NAMALWA (cell line): ENCODE data around the gene AKT2.
"Not testable (repeated sequence)": the region's sequence is repeated elsewhere in the genome, so short reads cannot be mapped to it uniquely, and the experiment has no call there.

ENCODE experiments used
- DNase-seq: peaks from one replicate; pipeline ENCODE4 v3.0.0-alpha.2; 2015; ENCODE audit warnings: low spot score

Gene AKT2

DNA sequence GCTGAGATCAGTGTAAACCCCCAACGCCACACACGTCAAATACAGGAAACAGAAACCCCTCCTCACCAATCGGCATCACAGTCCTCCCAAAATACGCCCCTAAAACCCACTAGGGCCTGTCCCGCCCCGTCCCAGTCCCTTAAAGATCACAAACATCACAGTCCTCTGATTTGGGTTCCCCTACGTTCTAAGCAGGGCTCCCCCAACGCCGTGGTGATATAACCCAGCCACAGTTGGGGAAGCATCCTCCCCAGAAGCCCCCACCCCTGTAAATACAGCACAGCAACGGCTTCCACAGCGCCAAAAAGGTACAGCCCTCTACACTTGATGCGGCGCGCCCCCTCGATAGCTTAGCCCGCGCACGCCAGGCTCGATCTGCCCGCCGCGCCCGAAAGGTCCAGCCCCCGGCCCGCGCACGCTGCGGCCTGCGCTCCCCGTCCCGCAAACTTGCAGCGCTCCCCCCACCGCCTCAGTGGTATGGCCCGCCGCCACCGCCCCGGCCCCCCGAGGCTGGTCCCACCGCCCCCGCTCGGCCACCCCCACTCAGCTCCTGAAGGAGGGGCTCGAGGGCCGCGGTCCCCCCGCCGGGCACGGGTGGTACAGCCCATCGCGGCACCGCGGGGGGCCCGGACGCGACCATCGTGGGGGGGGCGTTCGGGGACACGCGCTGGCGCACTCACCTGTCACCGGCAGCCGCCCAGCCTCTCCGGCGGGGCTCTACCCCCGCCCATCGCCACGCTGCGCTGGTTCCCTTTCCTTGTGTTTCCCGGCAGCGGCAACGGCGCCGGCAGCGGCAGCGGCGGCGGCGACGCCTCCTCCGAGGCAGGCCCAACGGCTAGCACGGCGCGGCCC is at the start of gene AKT2:
AKT2 (minus strand) TSS at position 845 of the 852 bp plus-strand sequence. CDS start 20,078 bp downstream, outside the sequence.
- peak; percentile 79 for DNase-seq

DNA sequence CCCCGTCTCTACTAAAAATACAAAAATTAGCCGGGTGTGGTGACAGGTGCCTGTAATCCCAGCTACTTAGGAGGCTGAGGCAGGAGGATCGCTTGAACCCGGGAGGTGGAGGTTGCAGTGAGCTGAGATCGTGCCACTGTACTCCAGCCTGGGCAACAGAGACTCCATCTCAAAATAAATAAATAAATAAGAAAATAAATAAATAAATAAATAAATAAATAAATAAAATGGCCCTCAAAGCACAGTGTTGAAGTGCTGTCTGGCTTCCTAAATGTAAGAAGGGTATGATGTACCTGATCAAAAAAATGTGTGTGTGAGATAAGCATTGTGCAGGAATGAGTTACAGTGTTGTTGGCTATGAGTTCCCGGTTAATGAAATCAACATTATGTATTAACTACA is 47.9 kb upstream of the AKT2 start:
- DNase-seq = not testable (repeated sequence)

DNA sequence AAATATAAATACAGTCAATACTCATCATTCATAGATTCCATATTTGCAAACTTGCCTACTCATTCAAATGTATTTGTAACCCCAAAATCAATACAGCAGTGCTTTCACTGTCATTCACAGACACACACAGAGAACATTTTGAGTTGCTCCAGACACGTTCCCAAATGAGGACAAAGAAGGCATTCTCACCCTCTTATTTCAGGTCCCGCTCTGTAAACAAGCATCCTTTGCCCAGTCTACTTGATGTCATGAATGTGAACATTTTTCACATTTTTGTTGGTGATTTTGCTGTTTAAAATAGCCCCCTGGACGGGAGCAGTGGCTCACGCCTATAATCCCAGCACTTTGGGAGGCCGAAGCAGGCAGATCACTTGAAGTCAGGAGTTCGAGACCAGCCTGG is 47.5 kb upstream of the AKT2 start:
- DNase-seq = no peak

DNA sequence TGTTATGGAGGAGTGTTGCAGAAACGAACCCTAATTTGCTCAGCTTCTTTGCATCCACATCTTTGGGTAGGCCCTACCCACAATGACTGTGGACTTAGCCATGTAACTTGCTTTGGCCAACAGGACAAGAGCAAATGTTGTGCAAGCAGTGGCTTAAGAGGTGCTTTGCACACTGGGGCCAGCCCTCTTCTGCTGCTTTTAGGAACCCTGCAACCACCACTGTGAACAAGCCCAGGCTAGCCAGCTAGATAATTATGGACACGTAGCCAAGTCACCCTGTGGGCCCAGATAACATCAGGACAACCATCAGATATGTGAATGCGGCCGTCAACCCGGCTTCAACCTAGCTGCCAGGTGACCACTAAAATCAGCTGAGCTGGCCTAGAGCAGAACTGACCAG is 45.9 kb upstream of the AKT2 start:
- DNase-seq = no peak

DNA sequence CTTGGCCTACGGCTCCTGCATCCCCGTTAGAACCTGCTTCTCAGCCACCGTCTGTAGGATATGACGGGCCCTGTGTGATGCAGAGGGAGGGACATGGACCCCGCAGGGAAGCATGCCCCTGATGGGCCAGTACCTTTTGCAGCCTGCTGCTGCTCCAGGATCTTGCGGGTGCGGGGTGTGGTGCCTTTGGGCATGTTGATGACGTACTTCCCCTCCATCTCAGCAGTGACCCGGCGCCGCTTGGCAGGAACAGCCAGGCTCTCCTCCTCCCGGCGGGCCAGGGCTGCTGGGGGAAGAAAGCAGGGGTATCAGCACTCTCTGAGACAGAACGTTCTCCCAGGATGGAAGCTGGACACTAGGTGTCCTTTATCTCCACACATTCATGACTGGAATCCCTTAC is 41.1 kb upstream of the AKT2 start:
- no peak for DNase-seq

DNA sequence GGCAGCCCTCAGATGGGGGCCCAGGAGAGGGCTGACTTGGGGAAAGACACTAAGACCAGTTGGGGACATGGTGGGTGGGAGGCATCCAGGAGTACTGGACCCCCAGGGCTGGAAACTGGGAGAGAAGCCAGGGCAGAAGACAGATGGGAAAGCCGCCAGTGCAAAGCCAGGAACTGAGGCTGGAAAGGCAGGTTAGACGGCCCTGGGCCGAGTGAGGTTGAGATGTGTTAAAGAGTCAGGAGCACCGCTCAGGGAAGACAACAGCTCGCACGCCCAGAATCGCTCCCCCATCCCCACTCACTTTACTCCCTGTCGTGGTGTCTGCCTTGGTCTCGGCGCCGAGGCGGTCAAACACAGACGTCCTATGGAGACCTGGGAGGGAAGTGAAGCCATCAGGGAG is 38.6 kb upstream of the AKT2 start:
- DNase-seq = no peak

DNA sequence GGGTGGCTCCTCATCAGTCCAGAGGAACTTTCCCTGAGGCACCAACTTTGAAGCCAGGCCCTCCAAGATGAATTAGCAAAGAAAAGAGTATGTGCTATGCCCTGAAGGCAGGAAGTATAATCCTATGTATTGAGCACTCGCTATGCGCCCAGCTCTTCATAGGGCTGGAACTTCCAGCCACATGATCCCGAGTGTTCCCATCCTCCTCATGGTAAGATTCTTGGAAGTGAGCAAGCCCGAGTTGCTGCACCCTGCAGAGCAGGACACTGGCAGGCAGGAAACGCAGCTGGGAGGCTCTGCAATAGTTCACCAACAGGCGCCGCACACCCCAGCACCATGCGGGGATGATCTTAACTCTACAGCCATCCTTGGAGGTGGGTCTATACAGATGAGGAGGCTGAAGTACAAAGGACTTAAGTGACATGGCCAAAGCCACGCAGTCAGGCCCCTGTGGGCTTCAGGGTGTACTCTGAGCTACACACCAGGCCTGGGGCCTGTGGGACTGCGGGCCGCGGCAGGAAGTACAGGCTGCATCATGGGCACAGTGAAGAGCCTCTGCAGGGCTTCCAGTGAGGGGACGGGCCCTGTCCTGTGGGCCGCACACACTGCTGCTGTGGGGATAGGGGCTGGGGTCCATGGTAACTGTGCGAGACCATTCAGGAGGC is 37.9 kb upstream of the AKT2 start:
- no peak for DNase-seq

DNA sequence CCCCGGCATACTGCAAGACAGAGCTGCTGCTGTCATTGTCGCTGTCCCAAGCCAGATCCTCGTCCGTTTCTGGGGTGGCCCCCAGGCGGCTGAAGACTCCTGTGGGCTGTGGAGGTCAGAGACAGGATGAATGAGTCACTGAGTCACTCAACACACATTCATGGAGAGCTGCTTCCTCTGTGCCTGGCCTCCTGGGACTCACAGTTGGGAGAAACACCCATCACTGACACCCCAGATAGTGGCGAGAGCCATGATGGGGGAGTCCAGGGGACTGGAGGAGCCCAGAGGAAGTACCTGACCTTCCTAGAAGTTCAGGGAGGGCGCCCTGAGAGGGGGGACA is 37.1 kb upstream of the AKT2 start:
- no peak for DNase-seq

DNA sequence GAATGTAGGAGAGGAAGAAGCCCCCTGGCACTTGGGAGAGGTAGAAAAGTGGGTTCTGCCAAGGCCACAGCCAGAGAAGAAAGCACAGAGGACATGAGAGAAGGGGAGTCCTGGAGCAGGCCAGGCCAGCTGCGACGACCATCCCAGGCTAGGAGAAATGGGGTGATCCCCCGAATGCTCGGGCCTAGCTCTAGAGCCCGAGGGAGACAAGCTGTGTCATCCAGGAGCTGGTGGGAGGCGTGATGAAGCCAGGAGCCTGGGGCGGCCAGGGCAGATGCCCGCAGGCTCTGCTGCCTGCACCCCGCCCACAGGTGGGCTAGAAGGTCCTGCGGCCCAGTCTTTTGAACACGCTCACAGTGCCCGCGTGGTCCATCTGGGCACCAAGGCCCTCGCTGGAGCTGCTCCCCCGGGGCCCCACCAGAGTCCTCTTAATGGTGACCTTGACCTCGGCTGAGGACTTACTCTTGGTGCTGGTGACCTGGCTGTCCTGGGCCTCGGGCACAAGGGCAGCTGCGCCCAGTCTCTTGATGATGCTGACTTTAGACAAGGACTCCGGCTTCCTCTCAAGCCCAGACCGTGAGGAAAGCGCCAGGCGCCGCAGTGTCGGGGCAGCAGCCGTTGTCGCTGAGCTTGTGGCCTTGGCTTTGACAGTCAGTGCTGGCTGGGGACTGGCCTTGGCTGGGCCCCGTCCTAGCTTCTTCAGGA is 36.6 kb upstream of the AKT2 start:
- no peak for DNase-seq

DNA sequence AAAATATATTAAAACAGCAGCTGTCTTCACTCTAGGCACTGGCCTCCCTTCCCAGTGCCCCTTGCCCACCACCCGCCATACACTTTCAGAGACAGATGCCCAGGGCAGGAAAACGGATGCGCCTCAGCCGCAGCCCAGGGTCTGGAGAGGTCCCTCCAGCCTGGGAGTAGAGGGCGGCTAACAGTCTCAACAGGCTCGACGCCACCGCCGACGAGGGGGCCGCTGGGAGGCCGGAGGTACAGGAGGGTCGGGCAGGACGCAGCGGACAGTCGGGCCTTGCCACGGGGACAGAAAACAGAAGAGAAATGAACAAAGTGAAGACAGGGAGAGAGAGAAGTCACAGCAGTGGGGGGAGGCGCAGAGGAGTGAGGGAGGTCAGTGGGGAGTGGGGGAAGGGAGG is 35.9 kb upstream of the AKT2 start:
- DNase-seq = no peak

DNA sequence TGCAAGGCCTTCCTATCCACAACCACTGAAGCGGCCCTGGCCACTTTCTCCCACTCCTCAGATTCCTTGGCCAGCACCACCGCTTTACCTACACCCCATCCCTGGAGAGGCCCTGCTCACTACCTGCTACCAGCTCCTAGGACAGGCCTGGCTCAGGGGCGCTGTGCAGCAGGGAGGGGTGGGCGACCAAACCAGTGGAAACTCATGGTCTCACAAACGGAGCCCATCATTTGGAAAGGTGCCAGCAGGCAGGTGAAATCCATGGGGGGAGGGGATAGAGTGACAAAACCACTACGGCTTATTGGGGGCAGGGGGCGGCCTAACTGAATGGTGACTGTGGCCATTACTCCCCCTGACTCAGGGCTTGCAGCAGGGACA is 35.4 kb upstream of the AKT2 start:
- DNase-seq = no peak

DNA sequence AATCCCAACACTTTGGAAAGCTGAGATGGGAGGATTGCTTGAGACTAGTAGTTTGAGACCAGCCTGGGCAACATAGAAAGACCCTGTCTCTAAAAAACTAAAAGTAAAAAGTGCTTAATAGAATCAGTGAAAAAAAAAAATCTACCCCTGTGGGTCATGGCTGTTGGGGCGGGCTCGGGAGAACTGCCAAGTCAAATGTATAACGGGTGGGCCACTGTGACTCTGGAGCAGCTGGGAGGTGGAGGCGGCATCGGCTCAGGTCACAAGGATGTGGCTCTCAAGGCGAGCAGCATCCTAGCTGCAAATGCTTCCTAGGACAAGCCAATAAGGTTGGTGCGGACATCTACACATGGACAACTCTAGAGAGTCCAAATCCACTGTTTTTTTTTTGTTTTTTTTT is 32.2 kb upstream of the AKT2 start:
- no peak for DNase-seq

DNA sequence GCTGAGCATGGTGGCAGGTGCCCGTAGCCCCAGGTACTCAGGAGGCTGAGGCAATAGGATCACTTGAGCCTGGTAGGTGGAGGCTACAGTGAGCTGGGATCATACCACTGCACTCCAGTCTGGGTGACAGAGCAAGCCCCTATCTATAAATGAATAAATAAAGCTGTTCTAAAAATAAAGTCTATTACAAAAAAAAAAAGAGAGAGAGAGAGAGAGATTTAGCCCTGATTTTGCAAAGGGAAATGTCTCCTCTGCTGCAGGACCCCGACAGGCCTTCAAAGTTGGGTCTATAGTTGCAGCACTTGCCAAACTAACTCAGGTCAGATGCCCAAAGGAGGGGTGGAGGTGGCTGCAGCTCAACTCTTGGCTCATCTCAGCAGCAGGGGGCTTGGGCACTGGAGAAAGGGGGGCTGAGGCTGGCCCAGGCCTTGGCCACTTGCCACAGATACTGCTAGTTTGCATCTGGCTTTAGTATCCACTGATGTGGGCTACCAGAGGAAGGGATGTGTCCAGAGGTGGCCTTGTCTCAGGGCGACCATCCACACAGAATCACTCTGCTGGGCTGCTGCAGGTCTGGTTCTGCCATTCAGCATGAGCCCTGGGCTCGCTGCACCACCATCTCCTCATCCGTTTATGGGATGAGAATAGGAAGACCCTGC is 30.8 kb upstream of the AKT2 start:
- DNase-seq = no peak

DNA sequence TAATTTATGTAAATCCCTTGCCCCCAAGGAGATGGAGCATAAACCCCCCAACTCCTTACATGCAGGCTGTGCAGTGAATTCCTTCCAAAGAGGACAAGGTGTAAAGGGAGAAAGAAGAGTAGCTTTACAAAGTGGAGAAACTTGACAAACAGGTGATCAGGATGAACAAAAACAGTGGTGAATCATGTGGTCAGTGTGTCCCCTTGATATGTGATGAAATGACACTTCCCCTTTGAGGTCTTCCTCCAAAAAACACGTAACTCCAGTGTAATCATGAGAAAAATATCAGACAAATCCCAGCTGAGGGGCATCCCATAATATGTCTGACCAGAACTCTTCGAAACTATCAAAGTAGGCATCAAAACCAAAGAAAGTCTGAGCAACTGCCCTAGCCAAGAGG is 29.5 kb upstream of the AKT2 start:
- DNase-seq = no peak

DNA sequence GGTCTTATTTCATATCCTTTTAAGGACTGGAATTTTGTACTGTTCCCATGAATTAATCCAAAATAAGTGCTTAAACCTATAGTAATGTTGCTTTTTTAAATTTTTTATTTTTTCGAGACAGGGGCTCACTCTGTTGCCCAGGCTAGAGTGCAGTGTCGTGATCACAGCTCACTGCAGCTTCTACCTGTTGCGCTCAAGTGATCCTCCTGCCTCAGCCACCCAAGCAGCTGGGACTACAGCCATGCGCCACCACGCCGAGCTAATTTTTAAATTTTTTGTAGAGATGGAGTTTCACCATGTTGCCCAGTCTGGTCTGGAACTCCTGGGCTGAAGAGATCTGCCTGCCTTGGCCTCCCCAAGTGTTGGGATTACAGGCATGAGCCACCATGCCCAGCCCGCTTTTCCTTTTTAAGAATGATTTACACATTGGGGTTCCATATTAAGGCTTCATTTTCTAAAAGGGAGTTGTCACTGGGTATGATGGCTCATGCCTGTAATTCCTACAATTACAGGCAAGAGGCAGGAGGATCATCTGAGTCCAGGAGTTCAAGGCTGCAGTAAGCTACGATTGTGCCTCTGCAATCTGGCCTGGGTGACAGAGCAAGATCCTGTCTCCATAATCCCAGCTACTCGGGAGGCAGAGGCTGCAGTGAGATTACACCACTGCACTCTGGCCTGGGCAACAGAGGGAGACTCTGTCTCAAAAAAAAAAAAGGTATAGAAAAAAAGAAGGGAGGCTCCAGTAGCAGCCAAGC is 28.3 kb upstream of the AKT2 start:
- no peak for DNase-seq

DNA sequence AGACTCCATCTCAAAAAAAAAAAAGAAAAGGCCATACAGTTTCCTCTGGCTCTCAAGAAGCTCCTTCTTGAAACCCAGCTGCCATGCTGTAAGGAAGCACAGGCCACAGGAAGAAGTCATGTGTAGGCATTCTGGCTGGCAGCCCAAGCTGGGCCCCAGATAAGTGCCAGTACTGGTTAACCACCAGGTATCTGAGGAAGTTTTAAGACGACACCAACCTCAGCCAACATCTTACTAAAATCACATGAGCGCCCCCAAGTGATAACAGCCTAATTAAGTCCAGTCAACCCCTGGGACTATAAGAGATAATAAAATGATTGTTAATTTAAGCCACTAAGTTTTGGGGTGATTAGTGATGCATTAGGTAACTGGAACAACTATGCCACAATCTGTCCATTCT is 27.4 kb upstream of the AKT2 start:
- no peak for DNase-seq

DNA sequence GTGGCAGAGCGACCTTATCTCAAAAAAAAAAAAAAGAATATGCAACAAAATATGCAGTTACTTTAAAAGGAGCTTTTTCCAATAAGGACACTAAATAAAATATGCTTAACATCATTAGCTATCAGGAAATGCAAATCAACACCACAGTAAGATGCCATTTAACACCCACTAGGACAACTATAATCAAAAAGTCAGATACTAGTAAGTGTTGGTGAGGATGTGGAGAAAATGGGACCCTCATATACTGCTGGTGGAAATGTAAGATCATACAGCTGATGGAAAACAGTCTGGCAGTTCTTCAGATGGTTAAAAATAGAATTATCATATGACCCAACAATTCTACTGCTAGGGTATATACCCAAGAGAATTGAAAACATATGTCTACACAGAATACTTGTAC is 24.5 kb upstream of the AKT2 start:
- DNase-seq = no peak

DNA sequence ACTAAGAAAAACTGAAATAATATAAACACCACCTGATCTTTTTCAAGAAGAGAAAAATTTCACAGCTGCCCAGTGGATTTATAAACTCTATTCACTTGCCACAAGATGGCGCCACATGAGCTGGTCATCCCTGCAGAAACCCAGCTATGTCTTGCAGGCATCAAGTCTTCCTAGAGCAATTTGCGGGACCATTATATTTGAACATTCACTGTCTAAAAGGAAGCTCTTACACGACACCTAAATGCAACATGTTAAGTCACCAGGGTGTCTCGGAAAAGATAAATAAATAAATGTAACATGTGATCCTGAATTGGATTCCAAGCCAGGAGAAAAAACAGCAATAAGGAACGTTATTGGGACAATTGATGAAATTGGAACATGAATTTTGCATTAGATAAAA is 20.3 kb upstream of the AKT2 start:
- DNase-seq = peak; percentile 91

DNA sequence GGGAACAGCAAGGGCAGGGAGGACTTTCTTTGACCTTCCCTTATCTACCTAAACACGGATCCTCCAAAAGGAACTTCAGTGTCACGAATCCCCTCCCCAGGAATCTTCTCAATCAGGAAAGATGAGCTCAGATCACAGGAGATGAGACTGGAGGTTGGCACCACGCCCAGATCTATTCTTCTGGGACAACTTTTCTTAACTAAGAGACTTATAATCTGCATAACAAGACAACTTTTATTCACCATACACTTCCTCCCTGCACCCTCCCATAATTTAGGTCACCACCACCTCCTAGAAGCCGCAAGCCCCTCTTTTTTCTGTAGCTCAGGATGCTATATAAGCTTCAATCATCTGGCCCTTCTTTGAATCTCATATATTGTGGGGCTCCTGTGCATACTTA is 19.2 kb upstream of the AKT2 start:
- DNase-seq = no peak

DNA sequence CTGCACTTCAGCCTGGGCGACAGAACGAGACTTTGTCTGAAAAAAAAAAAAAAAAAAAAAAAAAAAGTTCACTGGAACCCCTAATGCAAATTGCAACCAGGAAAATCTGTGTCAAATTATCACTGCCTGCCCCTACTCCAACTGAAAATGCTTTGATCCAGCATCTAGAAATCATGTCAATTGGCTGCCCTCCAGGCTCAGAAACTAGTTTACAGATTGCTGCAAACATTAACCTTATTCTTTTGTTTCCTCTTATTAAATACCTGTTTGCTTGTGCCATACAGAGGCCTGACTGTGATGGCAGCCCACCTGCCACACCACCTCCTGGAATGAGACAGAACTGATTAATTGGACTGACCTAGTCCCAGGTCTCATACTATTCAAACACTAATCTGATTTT is 18.6 kb upstream of the AKT2 start:
- DNase-seq = no peak

DNA sequence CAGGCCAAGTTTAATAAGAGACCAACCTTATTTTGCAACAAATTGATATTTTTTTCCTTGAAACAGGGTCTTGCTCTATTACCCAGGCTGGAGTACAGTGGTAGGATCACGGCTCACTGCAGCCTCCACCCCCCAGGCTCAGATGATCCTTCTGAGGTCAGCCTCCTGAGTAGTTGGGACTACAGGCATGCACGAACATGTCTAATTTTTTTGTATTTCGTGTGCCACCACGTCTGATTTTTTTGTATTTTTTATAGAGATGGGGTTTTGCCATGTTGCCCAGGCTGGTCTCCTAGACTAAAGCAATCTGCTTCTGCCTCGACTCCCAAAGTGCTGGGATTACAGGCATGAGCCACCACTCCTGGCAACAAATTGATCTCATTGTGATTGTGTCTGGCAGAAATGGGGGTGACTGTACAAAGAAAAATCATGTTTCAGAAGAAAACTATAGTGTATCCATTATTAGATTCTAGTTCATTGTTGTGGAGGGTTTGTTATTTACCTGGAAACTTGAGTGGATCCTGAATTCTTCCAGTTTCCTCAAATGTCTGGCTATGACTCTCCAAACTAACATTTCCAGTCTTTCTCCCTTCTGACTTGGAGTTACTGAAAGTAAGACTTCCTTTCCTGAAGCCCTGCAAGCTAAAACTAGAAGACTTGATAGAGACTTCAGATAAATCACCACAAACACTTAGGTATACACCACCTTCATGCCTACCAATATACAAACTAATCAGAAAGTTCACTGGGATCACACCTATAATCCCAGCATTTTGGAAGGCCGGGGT is 17.3 kb upstream of the AKT2 start:
- DNase-seq = no peak
